ENCODE measurements around the gene DPEP1.

DNA sequence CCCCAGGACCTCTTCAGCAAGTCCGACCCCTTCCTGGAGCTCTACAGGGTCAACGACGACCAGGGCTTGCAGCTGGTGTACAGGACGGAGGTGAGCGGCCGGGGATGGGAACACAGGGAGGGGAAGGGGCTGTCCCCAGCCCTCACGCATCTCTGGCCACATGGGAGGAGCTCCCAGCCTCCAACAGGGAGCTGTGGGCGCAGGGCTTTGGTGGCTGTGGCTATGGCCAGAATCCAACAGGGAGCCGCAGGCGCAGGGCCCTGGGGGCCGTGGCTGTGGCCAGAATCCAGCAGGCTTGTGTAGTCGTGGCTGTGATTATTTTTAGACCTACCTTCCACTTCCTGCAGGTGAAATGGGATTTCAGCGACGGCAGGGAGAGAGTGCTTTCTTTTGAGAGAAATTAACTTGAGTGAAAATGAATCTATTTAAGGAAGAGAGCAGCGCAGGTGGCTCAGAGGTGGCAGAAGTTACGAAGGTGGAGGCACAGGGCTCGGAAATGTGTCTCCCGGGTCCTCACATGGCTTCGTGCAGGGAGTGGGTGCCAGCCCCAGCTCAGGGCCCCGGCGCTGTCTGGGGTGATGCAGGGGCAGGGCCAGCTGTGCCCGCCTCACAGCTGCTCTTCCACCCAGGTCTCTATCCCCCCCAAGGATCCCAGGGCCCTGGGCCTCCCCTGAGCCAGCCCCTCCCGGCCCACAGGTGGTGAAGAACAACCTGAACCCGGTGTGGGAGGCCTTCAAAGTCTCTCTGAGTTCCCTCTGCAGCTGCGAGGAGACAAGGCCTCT is 28.5 kb upstream of the DPEP1 start:
- TF ChIP-seq, protein P1, sequence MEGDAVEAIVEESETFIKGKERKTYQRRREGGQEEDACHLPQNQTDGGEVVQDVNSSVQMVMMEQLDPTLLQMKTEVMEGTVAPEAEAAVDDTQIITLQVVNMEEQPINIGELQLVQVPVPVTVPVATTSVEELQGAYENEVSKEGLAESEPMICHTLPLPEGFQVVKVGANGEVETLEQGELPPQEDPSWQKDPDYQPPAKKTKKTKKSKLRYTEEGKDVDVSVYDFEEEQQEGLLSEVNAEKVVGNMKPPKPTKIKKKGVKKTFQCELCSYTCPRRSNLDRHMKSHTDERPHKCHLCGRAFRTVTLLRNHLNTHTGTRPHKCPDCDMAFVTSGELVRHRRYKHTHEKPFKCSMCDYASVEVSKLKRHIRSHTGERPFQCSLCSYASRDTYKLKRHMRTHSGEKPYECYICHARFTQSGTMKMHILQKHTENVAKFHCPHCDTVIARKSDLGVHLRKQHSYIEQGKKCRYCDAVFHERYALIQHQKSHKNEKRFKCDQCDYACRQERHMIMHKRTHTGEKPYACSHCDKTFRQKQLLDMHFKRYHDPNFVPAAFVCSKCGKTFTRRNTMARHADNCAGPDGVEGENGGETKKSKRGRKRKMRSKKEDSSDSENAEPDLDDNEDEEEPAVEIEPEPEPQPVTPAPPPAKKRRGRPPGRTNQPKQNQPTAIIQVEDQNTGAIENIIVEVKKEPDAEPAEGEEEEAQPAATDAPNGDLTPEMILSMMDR (IDR thresholded peaks at IDR 0.05), result no peak
- TF ChIP-seq POLR2A (IDR thresholded peaks at IDR 0.05), result no peak

Measured in sigmoid colon (tissue), 3 donors.